ENCODE results near the gene ITGB5. TPM values are rescaled to one million over a fixed set of nuclear protein-coding genes. Genes with fewer than 3 reads are reported as not detected.

The ITGB5 gene
- total RNA-seq, 4 donors from 2014 or later: 114 to 217 (median 193) TPM

- TF ChIP-seq, protein P1, sequence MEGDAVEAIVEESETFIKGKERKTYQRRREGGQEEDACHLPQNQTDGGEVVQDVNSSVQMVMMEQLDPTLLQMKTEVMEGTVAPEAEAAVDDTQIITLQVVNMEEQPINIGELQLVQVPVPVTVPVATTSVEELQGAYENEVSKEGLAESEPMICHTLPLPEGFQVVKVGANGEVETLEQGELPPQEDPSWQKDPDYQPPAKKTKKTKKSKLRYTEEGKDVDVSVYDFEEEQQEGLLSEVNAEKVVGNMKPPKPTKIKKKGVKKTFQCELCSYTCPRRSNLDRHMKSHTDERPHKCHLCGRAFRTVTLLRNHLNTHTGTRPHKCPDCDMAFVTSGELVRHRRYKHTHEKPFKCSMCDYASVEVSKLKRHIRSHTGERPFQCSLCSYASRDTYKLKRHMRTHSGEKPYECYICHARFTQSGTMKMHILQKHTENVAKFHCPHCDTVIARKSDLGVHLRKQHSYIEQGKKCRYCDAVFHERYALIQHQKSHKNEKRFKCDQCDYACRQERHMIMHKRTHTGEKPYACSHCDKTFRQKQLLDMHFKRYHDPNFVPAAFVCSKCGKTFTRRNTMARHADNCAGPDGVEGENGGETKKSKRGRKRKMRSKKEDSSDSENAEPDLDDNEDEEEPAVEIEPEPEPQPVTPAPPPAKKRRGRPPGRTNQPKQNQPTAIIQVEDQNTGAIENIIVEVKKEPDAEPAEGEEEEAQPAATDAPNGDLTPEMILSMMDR (IDR thresholded peaks at IDR 0.05): no peak
- TF ChIP-seq POLR2A (IDR thresholded peaks at IDR 0.05): no peak
- TF ChIP-seq EP300 (IDR thresholded peaks at IDR 0.05): no peak
- Histone ChIP-seq H3K9me3 (no peaks in the 10 kb centered on the region), H3K4me3 (no peak overlapping the region), H3K27me3 (no peaks in the 10 kb centered on the region), H3K4me1 (peaks cover 0 to 30% (median 8%) of the 10 kb centered on the region in 4 donors), H3K27ac (no peak overlapping the region), H3K36me3 (peaks cover 0 to 69% (median 0%) of the 10 kb centered on the region in 3 donors)
- no peak for DNase-seq (ENCODE audit: low spot score in 2 of 2)
- 87 to 88% methylated on average over 16 of the region's 16 CpGs for WGBS, 2 donors
Observed at GRCh38 chr3:124766113-124767095, 120.8 kb downstream of the ITGB5 start.

DNA sequence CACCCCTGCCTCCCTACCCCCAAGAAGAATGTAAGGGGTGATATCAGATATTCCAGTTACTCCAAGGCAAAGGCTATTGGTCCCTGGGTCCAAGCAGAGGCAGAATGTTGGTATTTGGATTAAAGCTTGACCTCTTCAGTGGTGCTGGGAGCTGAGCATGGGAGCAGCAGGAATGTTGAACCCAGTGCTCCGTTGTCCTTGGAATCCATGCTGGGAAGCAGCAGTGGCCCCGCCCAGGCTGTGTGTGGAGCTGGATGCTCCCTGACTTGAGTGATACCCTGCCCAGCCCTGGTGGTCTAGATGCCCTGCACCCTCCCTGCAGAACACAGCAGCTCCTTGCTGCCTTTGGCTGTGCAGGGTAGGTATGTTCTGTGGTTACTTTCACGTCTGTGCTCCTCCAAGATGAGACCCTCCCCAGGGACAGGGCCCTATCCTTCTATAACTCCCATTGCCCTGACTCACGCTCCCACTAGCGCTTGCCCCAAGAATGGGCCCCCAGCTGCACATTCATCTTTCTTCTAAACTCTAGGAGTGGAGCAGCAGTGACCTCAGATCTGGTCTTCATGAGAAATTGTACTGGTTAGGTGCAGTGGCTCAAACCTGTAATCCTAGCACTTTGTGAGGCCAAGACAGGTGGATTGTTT is 121.8 kb downstream of the ITGB5 start:
- H3K36me3 ChIP-seq: peaks cover 0 to 69% (median 0%) of the 10 kb centered on the region in 3 donors

GRCh38 chr3:124764746-124765145 is 122.4 kb downstream of the ITGB5 start:
- no peak for DNase-seq (ENCODE audit: low spot score in 2 of 2)

More for the DNA sequence above, 121.8 kb downstream of the ITGB5 start:
- H3K27me3 ChIP-seq: no peaks in the 10 kb centered on the region
- H3K27ac ChIP-seq: peak overlapping the region in 3 of 4 donors; percentile 1 to 48 (median 46)
- DNase-seq (ENCODE audit: low spot score in 2 of 2): no peak
- H3K4me1 ChIP-seq: peaks cover 0 to 30% (median under 1%) of the 10 kb centered on the region in 4 donors
- TF ChIP-seq EP300 (IDR thresholded peaks at IDR 0.05): no peak
- no peak for TF ChIP-seq POLR2A (IDR thresholded peaks at IDR 0.05)
- TF ChIP-seq, protein P1 (IDR thresholded peaks at IDR 0.05): no peak
- no peaks in the 10 kb centered on the region for H3K9me3 ChIP-seq
- 68 to 72% methylated on average over 5 of the region's 5 CpGs for WGBS, 2 donors
- H3K4me3 ChIP-seq: no peak overlapping the region

DNA sequence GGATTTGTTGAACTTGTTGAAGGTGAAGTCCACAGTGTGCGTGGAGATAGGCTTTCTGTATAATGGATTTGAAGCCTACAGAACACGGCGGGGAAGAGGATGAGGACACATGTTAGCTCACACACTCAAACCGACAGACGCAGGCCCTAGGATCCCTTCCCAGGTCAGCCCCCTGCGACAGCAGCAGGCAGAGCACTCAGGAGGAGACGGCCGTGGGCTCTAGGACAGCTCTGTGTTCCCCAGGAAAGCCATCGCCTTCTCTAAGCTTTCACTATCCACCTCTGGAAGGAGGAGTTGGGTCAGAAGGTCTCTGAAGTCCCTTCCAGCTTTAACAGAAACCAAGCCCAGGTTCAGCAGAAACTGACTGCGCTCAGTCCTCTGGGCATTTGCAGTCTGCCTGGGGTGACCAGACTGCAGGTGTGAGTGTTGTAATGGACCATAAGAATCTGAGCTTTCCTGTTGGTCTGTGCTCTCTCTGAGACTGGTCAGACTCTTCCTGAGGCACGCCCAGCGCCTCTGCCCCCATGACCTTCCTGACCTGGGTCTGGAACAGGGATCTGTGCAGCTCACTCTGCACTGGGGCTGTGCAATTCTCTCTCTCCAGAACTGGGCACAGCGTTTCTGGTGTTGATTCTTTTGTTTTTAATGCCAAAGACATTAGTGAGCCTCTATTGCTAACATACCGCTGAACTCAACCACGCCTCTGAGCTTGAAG is 123.4 kb downstream of the ITGB5 start:
- peaks cover 0 to 24% (median 0%) of the 10 kb centered on the region in 4 donors for H3K4me1 ChIP-seq
- H3K27me3 ChIP-seq: no peaks in the 10 kb centered on the region
- H3K9me3 ChIP-seq: no peaks in the 10 kb centered on the region
- WGBS, 2 donors: 86 to 90% methylated on average over 11 to 15 of the region's 15 CpGs
- H3K36me3 ChIP-seq: peaks cover 0 to 61% (median 0%) of the 10 kb centered on the region in 3 donors
- peak overlapping the region in 1 of 4 donors; percentile 48 for H3K27ac ChIP-seq
- no peak overlapping the region for H3K4me3 ChIP-seq
- TF ChIP-seq EP300 (IDR thresholded peaks at IDR 0.05) (no peak), POLR2A (IDR thresholded peaks at IDR 0.05) (no peak)
- TF ChIP-seq, protein P1 (IDR thresholded peaks at IDR 0.05): no peak
- no peak for DNase-seq (ENCODE audit: low spot score in 2 of 2)

More at GRCh38 chr3:124764746-124765145, 122.4 kb downstream of the ITGB5 start:
- TF ChIP-seq EP300 (IDR thresholded peaks at IDR 0.05) (no peak), POLR2A (IDR thresholded peaks at IDR 0.05) (no peak)
- TF ChIP-seq, protein P1 (IDR thresholded peaks at IDR 0.05): no peak
- Histone ChIP-seq H3K36me3 (peaks cover 0 to 69% (median 0%) of the 10 kb centered on the region in 3 donors), H3K27me3 (no peaks in the 10 kb centered on the region), H3K4me1 (peaks cover 0 to 24% (median 0%) of the 10 kb centered on the region in 4 donors), H3K4me3 (no peak overlapping the region), H3K27ac (peak overlapping the region in 2 of 4 donors; percentile 1 to 48), H3K9me3 (no peaks in the 10 kb centered on the region)
- 55 to 68% methylated on average over 5 of the region's 5 CpGs for WGBS, 2 donors
